A549 treated with ZK216348 at 1 μM for 4 hours (cell line): ENCODE results near the gene ZNF300. TPM values are rescaled to one million over a fixed set of nuclear protein-coding genes. Genes with fewer than 3 reads are reported as not detected.

ENCODE experiments used
- total RNA-seq: library from RNA; stranded (reverse); fragments of 200-300 nt; extraction: Qiagen RNA extraction; gene quantifications from 5 replicates; pipeline ENCODE4 v1.2.3, GENCODE V29; 2022; ENCODE audit warnings: low read depth

Gene ZNF300
- total RNA-seq = 2.4 to 3.8 TPM (median 2.5 TPM) in 5 replicates

DNA sequence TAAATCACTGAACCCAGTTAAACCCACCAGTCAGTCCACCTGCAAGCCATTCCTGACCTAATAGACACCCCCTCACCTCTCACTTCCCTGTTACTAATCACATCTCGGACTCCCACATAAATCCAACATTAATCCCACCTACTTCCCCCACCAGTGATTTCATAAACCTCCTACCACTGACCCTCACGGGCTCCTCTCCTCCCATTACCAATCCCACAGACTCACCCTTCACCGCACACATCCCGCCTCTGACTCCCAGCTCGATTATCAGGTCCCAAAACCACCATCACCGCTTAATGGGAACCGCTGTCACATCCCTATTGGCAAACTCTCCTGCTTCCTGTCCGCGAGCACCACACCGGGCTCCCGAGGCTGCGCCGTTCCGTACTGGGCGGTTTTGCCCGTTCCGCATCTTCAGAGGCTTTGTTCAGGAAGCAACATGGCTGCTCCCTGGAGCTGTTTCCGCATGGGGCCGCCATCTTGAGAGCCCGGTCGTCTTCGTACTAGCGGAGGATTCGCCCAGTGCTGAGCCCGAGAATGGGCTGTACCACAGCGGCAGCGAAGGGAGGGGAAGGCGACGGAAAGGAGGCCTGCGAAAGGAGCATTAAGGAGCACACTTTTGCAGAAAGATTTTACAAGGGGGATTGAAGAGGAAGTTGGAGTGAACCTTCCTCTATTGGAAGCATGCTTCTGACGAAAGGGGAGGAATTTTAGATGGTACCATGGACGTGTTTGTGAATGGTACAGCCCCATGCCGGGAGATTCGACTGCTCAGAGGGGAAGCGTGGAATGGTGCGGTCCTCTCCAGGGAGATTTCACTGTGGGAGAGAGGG, at the start of gene ZNF300:
ZNF300 (minus strand) TSS at position 502 of the 833 bp plus-strand sequence. CDS start 1,825 bp downstream, outside the sequence.

GRCh38 chr5:150846308-150846653, 58.5 kb downstream of the ZNF300 start, which contains the start of gene IRGM:
TSS of gene IRGM (plus strand) at chr5:150846521. CDS start at chr5:150848124, 1,603 bp downstream.

Other genes with a start within 250 kb of the ZNF300 start
- 0.07 to 0.09 TPM in 2 of 5 replicates, not detected in the others for gene MYOZ3, start 243.7 kb downstream of the ZNF300 start, total RNA-seq
- gene RBM22, start 203.9 kb downstream of the ZNF300 start, total RNA-seq = 43.5 to 57.7 TPM (median 45.5 TPM) in 5 replicates
- 16.4 to 21.4 TPM (median 18.3 TPM) in 5 replicates for gene DCTN4, start 146.0 kb downstream of the ZNF300 start, total RNA-seq
- 4.9 to 7.4 TPM (median 6.2 TPM) in 5 replicates for gene SMIM3, start 126.2 kb downstream of the ZNF300 start, total RNA-seq
- gene IRGM, start 58.5 kb downstream of the ZNF300 start, total RNA-seq = 0.14 TPM in 1 of 5 replicates, not detected in the others
- gene GPX3, start 115.6 kb upstream of the ZNF300 start, total RNA-seq = 12.1 to 20.9 TPM (median 17.2 TPM) in 5 replicates
- 119 to 147 TPM (median 133 TPM) in 5 replicates for gene TNIP1, start 176.1 kb upstream of the ZNF300 start, total RNA-seq